Endothelial cell (in vitro differentiated cells): ENCODE results near the gene GCNA. TPM values are rescaled to one million over a fixed set of nuclear protein-coding genes. Genes with fewer than 3 reads are reported as not detected.

Source experiments
- DNase-seq: peaks from one replicate; pipeline ENCODE4 v3.0.0; 2021; ENCODE audit warnings: low spot score
- H3K27ac Mint-ChIP-seq: one replicate; pipeline ENCODE4 v1.8.0; 2021; ENCODE audit warnings: mixed read lengths, inconsistent platforms; ENCODE audit not compliant: unreplicated experiment
- H3K27me3 Mint-ChIP-seq: one replicate; pipeline ENCODE4 v1.8.0; 2021; ENCODE audit warnings: mild to moderate bottlenecking, moderate library complexity, mixed read lengths, inconsistent platforms; ENCODE audit not compliant: unreplicated experiment
- H3K36me3 Mint-ChIP-seq: one replicate; pipeline ENCODE4 v1.8.0; 2021; ENCODE audit warnings: mild to moderate bottlenecking, low read depth, mixed read lengths, inconsistent platforms; ENCODE audit not compliant: unreplicated experiment
- H3K4me1 Mint-ChIP-seq: one replicate; pipeline ENCODE4 v1.8.0; 2021; ENCODE audit warnings: mild to moderate bottlenecking, mixed read lengths, inconsistent platforms; ENCODE audit not compliant: unreplicated experiment
- H3K4me3 Mint-ChIP-seq: one replicate; pipeline ENCODE4 v1.8.0; 2021; ENCODE audit warnings: mild to moderate bottlenecking, mixed read lengths, inconsistent platforms; ENCODE audit not compliant: unreplicated experiment
- H3K9me3 Mint-ChIP-seq: one replicate; pipeline ENCODE4 v1.8.0; 2021; ENCODE audit warnings: mixed read lengths, inconsistent platforms; ENCODE audit not compliant: unreplicated experiment
- total RNA-seq: library from RNA; stranded (reverse); fragmentation: NEBNext Ultra II Directional; extraction: Animal tissue kit (Norgen Biotek cat#: 25700); gene quantifications from one replicate; pipeline ENCODE4 v1.2.1, GENCODE V29; 2021; ENCODE audit not compliant: unreplicated experiment
- TF ChIP-seq, protein P1 (sequence below): fragments of 200-600 bp; sonication (generic); IDR thresholded peaks from one replicate; pipeline ENCODE4 v1.5.0; 2021; ENCODE audit warnings: antibody characterized with exemption; ENCODE audit not compliant: unreplicated experiment

GCNA gene
- total RNA-seq, 1 donor from 2014 or later: 3.0 TPM

DNA sequence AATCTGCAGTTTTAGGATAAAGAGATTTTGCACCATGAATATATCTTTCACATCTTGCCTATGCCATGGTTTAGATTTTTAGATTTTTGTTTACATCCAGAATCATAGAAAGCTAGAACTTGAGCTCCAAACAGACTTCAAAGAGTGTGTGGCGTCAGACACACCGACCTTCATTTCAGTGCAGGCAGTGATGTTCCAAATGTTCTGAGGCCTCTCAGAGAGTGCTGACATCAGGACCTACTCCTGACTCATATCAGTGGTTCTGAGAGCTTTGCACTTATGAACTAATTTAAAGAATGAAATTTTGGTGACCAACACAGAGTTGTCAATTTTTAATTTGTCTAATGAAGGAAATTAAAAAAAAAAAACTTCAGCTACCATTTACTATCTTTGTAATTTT lies 21.7 kb downstream of the GCNA start:
- TF ChIP-seq, protein P1, sequence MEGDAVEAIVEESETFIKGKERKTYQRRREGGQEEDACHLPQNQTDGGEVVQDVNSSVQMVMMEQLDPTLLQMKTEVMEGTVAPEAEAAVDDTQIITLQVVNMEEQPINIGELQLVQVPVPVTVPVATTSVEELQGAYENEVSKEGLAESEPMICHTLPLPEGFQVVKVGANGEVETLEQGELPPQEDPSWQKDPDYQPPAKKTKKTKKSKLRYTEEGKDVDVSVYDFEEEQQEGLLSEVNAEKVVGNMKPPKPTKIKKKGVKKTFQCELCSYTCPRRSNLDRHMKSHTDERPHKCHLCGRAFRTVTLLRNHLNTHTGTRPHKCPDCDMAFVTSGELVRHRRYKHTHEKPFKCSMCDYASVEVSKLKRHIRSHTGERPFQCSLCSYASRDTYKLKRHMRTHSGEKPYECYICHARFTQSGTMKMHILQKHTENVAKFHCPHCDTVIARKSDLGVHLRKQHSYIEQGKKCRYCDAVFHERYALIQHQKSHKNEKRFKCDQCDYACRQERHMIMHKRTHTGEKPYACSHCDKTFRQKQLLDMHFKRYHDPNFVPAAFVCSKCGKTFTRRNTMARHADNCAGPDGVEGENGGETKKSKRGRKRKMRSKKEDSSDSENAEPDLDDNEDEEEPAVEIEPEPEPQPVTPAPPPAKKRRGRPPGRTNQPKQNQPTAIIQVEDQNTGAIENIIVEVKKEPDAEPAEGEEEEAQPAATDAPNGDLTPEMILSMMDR: no peak
- DNase-seq: no peak
- H3K27ac Mint-ChIP-seq: no peak overlapping the region
- no peaks in the 10 kb centered on the region for H3K27me3 Mint-ChIP-seq
- no peak overlapping the region for H3K4me3 Mint-ChIP-seq
- peaks cover 49% of the 10 kb centered on the region for H3K36me3 Mint-ChIP-seq
- H3K4me1 Mint-ChIP-seq: peaks cover 11% of the 10 kb centered on the region
- H3K9me3 Mint-ChIP-seq: no peaks in the 10 kb centered on the region

DNA sequence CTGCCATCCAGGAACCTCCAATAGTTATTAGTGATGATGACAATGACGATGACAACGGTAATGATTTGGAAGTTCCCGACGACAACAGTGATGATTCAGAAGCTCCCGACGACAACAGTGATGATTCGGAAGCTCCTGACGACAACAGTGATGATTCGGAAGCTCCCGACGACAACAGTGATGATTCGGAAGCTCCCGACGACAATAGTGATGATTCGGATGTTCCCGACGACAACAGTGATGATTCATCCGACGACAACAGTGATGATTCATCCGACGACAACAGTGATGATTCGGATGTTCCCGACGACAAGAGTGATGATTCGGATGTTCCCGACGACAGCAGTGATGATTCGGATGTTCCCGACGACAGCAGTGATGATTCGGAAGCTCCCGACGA lies 25.4 kb downstream of the GCNA start:
- Mint-ChIP-seq H3K27ac (peak overlapping the region; percentile 67), H3K9me3 (no peaks in the 10 kb centered on the region), H3K4me3 (peak overlapping the region; percentile 87), H3K27me3 (no peaks in the 10 kb centered on the region), H3K36me3 (peaks cover 49% of the 10 kb centered on the region), H3K4me1 (peaks cover 28% of the 10 kb centered on the region)
- DNase-seq: no peak
- TF ChIP-seq, protein P1: no peak

DNA sequence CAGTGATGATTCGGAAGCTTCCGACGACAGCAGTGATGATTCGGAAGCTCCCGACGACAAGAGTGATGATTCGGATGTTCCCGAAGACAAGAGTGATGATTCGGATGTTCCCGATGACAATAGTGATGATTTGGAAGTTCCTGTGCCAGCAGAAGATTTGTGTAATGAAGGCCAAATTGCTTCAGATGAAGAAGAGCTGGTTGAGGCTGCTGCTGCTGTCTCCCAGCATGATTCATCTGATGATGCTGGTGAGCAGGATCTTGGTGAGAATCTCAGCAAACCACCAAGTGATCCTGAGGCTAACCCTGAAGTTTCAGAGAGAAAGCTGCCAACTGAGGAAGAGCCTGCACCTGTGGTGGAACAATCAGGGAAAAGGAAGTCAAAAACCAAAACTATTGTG lies 25.9 kb downstream of the GCNA start:
- no peak for DNase-seq
- TF ChIP-seq, protein P1: no peak
- H3K4me3 Mint-ChIP-seq: no peak overlapping the region
- H3K36me3 Mint-ChIP-seq: peaks cover 52% of the 10 kb centered on the region
- no peaks in the 10 kb centered on the region for H3K9me3 Mint-ChIP-seq
- peaks cover 32% of the 10 kb centered on the region for H3K4me1 Mint-ChIP-seq
- H3K27me3 Mint-ChIP-seq: no peaks in the 10 kb centered on the region
- H3K27ac Mint-ChIP-seq: no peak overlapping the region

GRCh38 chrX:71604796-71605568 lies 26.7 kb downstream of the GCNA start:
- Mint-ChIP-seq H3K27ac (no peak overlapping the region), H3K27me3 (no peaks in the 10 kb centered on the region), H3K4me3 (no peak overlapping the region), H3K36me3 (peaks cover 59% of the 10 kb centered on the region), H3K4me1 (peaks cover 34% of the 10 kb centered on the region), H3K9me3 (no peaks in the 10 kb centered on the region)
- TF ChIP-seq, protein P1: no peak
- no peak for DNase-seq

DNA sequence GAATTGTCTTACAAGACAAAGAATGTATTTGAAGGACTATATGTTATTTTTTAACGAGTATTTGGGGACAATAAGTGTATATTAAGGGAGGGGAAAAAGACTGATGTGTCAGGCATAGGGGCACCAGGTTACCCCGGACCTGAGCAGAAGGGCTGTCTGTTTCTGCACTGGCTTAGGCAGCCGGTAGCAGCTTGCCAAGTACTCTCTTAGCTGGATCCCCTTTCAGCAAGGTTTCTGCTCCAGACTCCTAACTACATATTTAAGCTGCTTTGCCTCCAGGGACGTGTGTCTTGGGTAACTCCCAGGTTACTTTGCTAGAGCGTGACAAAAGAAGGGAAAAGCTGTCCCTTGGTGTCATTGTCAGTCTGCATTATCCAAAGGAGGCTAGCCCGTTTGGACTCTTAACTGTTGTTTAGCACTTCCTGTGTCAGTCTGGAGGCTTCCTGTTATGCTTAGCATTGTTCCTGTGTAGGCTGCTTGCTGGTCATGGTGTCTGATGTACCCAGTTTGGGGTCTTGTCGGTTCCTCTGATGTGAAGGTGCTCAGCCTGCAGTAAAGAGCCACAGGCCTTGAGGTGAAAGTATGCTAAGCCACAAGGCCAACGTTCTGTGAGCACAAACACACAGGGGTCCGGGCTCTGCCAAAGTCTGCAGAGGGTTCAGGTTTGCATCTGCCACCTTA lies 28.4 kb downstream of the GCNA start:
- peaks cover 66% of the 10 kb centered on the region for H3K36me3 Mint-ChIP-seq
- H3K27me3 Mint-ChIP-seq: no peaks in the 10 kb centered on the region
- no peak overlapping the region for H3K4me3 Mint-ChIP-seq
- DNase-seq: no peak
- H3K4me1 Mint-ChIP-seq: peaks cover 34% of the 10 kb centered on the region
- TF ChIP-seq, protein P1: no peak
- H3K9me3 Mint-ChIP-seq: no peaks in the 10 kb centered on the region
- peak overlapping the region; percentile 91 for H3K27ac Mint-ChIP-seq
